Mesendoderm (in vitro differentiated cells): ENCODE results near the gene GPC1.

Source experiments
- DNase-seq: peaks from one replicate; pipeline ENCODE4 v3.0.0; 2013
- H2AK5ac ChIP-seq: 2 replicates; pipeline ENCODE4 v1.6.1; 2013; ENCODE audit warnings: low read length, inconsistent platforms
- H2BK120ac ChIP-seq: 2 replicates; pipeline ENCODE4 v1.6.1; 2013; ENCODE audit warnings: low read depth, mild to moderate bottlenecking, low read length, moderate library complexity, mixed read lengths
- H2BK15ac ChIP-seq: replicated peaks from 2 replicates; pipeline ENCODE4 v1.6.1; 2013; ENCODE audit warnings: low read depth, mild to moderate bottlenecking, moderate library complexity
- H2BK5ac ChIP-seq: 2 replicates; pipeline ENCODE4 v1.6.1; 2013; ENCODE audit warnings: low read length, inconsistent platforms
- H3K18ac ChIP-seq: 2 replicates; pipeline ENCODE4 v1.6.1; 2013; ENCODE audit warnings: mild to moderate bottlenecking, low read length, mixed read lengths
- H3K23ac ChIP-seq: one replicate; pipeline ENCODE4 v1.6.1; 2013; ENCODE audit warnings: low read length
- H3K27ac ChIP-seq: 2 replicates; pipeline ENCODE4 v1.5.1; 2013; ENCODE audit warnings: low read depth, mild to moderate bottlenecking, inconsistent platforms, low read length, moderate library complexity
- H3K27me3 ChIP-seq: 2 replicates; pipeline ENCODE4 v1.6.1; 2013; ENCODE audit warnings: low read length, control low read depth, mild to moderate bottlenecking, inconsistent platforms; ENCODE audit not compliant: insufficient read depth, poor library complexity
- H3K36me3 ChIP-seq: 2 replicates; pipeline ENCODE4 v1.6.1; 2013; ENCODE audit warnings: low read length, inconsistent platforms; ENCODE audit not compliant: control insufficient read depth, insufficient read depth
- H3K4ac ChIP-seq: one replicate; pipeline ENCODE4 v1.6.1; 2013; ENCODE audit warnings: low read depth, mild to moderate bottlenecking, low read length, moderate library complexity
- H3K4me1 ChIP-seq: 2 replicates; pipeline ENCODE4 v1.6.1; 2013; ENCODE audit warnings: low read depth, low read length, inconsistent platforms; ENCODE audit not compliant: control insufficient read depth
- H3K4me2 ChIP-seq: 2 replicates; pipeline ENCODE4 v1.6.1; 2013; ENCODE audit warnings: low read length
- H3K4me3 ChIP-seq: 2 replicates; pipeline ENCODE4 v1.5.1; 2013; ENCODE audit warnings: mild to moderate bottlenecking, low read length
- H3K56ac ChIP-seq: one replicate; pipeline ENCODE4 v1.6.1; 2013; ENCODE audit warnings: low read length
- H3K79me1 ChIP-seq: 2 replicates; pipeline ENCODE4 v1.6.1; 2013; ENCODE audit warnings: low read length, inconsistent platforms
- H3K79me2 ChIP-seq: 2 replicates; pipeline ENCODE4 v1.6.1; 2013; ENCODE audit warnings: mild to moderate bottlenecking, low read length; ENCODE audit not compliant: control insufficient read depth, insufficient read depth
- H3K9ac ChIP-seq: 2 replicates; pipeline ENCODE4 v1.6.1; 2013; ENCODE audit warnings: low read length, inconsistent platforms
- H4K5ac ChIP-seq: one replicate; pipeline ENCODE4 v1.6.1; 2013; ENCODE audit warnings: low read length
- H4K8ac ChIP-seq: one replicate; pipeline ENCODE4 v1.6.1; 2013; ENCODE audit warnings: low read depth, mild to moderate bottlenecking, control low read depth, low read length, moderate library complexity
- WGBS: extraction: QIAGEN DNeasy Blood & Tissue Kit; methylation state at CpG from one replicate; pipeline ENCODE4 v1.1.7; 2013; ENCODE audit warnings: low lambda C conversion rate, missing lambda C conversion rate; ENCODE audit not compliant: insufficient coverage; ENCODE audit errors: extremely low coverage; 5-methylcytosine and 5-hydroxymethylcytosine counted together

The GPC1 gene

DNA sequence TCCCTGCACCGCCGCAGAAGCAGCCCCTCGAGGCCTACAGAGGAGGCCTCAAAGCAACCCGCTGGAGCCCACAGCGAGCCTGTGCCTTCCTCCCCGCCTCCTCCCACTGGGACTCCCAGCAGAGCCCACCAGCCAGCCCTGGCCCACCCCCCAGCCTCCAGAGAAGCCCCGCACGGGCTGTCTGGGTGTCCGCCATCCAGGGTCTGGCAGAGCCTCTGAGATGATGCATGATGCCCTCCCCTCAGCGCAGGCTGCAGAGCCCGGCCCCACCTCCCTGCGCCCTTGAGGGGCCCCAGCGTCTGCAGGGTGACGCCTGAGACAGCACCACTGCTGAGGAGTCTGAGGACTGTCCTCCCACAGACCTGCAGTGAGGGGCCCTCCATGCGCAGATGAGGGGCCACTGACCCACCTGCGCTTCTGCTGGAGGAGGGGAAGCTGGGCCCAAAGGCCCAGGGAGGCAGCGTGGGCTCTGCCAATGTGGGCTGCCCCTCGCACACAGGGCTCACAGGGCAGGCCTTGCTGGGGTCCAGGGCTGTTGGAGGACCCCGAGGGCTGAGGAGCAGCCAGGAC is 31.2 kb downstream of the GPC1 start:
- no peak overlapping the region for H2AK5ac ChIP-seq
- H3K4ac ChIP-seq = no peak overlapping the region
- no peak overlapping the region for H3K4me3 ChIP-seq
- no peaks in the 10 kb centered on the region for H3K4me1 ChIP-seq
- no peak overlapping the region for H2BK5ac ChIP-seq
- H4K5ac ChIP-seq = no peak overlapping the region
- no peak for DNase-seq
- no peak overlapping the region for H3K23ac ChIP-seq
- H3K56ac ChIP-seq = no peak overlapping the region
- H2BK120ac ChIP-seq = no peak overlapping the region
- H3K18ac ChIP-seq = no peak overlapping the region
- H3K27me3 ChIP-seq = no peaks in the 10 kb centered on the region
- no peak overlapping the region for H3K4me2 ChIP-seq
- H4K8ac ChIP-seq = no peak overlapping the region
- H3K27ac ChIP-seq = no peak overlapping the region
- H3K79me2 ChIP-seq = no peaks in the 10 kb centered on the region
- H3K9ac ChIP-seq = no peak overlapping the region
- no CpG with 5 or more reads among the region's 19 CpGs for WGBS
- no peak overlapping the region for H2BK15ac ChIP-seq
- no peaks in the 10 kb centered on the region for H3K79me1 ChIP-seq
- no peaks in the 10 kb centered on the region for H3K36me3 ChIP-seq

DNA sequence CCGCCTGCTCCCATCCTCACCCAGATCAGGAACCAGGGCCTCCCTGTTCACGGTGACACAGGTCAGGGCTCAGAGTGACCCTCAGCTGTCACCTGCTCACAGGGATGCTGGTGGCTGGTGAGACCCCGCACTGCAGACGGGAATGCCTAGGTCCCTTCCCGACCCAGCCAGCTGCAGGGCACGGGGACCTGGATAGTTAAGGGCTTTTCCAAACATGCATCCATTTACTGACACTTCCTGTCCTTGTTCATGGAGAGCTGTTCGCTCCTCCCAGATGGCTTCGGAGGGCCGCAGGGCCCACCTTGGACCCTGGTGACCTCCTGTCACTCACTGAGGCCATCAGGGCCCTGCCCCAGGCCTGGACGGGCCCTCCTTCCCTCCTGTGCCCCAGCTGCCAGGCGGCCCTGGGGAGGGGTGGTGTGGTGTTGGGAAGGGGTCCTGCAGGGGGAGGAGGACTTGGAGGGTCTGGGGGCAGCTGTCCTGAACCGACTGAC is 31.7 kb downstream of the GPC1 start:
- Histone ChIP-seq H3K4me3 (no peak overlapping the region), H3K4ac (no peak overlapping the region), H2AK5ac (no peak overlapping the region), H3K27ac (no peak overlapping the region), H3K36me3 (no peaks in the 10 kb centered on the region), H2BK15ac (no peak overlapping the region), H3K56ac (no peak overlapping the region), H3K79me2 (no peaks in the 10 kb centered on the region), H2BK120ac (no peak overlapping the region), H4K8ac (no peak overlapping the region), H3K9ac (no peak overlapping the region), H3K4me1 (no peaks in the 10 kb centered on the region), H4K5ac (no peak overlapping the region), H3K27me3 (no peaks in the 10 kb centered on the region), H3K4me2 (no peak overlapping the region), H2BK5ac (no peak overlapping the region), H3K23ac (no peak overlapping the region), H3K79me1 (no peaks in the 10 kb centered on the region), H3K18ac (no peak overlapping the region)
- no CpG with 5 or more reads among the region's 12 CpGs for WGBS
- no peak for DNase-seq

DNA sequence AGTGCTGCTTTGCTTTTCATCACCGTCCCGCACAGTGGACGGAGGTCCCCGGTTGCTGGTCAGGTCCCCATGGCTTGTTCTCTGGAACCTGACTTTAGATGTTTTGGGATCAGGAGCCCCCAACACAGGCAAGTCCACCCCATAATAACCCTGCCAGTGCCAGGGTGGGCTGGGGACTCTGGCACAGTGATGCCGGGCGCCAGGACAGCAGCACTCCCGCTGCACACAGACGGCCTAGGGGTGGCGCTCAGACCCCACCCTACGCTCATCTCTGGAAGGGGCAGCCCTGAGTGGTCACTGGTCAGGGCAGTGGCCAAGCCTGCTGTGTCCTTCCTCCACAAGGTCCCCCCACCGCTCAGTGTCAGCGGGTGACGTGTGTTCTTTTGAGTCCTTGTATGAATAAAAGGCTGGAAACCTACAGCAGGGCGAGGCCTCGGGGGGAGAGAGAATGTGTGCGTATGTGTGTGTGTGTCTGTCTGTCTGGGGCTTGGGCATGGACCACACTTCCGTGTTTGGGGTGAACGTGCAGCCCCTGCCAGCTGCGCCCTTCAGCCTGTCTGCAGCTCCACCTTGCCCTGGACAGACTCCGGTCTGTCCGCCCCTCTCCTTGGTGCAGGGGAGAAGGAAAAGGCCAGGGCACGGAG is 32.3 kb downstream of the GPC1 start:
- Histone ChIP-seq H3K4me1 (no peaks in the 10 kb centered on the region), H3K56ac (no peak overlapping the region), H2BK120ac (no peak overlapping the region), H3K36me3 (no peaks in the 10 kb centered on the region), H3K9ac (no peak overlapping the region), H3K79me2 (no peaks in the 10 kb centered on the region), H4K5ac (no peak overlapping the region), H4K8ac (no peak overlapping the region), H3K4ac (no peak overlapping the region), H3K23ac (no peak overlapping the region), H2AK5ac (no peak overlapping the region), H3K4me2 (no peak overlapping the region), H2BK5ac (no peak overlapping the region), H3K27me3 (no peaks in the 10 kb centered on the region), H3K79me1 (no peaks in the 10 kb centered on the region), H3K18ac (no peak overlapping the region), H3K4me3 (no peak overlapping the region), H2BK15ac (no peak overlapping the region), H3K27ac (no peak overlapping the region)
- no CpG with 5 or more reads among the region's 22 CpGs for WGBS
- no peak for DNase-seq

- Histone ChIP-seq H3K56ac (no peak overlapping the region), H3K4me3 (no peak overlapping the region), H2BK120ac (no peak overlapping the region), H2BK5ac (no peak overlapping the region), H3K79me2 (no peaks in the 10 kb centered on the region), H3K27ac (no peak overlapping the region), H3K27me3 (no peaks in the 10 kb centered on the region), H3K9ac (no peak overlapping the region), H3K4me2 (no peak overlapping the region), H4K8ac (no peak overlapping the region), H4K5ac (no peak overlapping the region), H3K23ac (no peak overlapping the region), H3K18ac (no peak overlapping the region), H3K79me1 (no peaks in the 10 kb centered on the region), H3K36me3 (no peaks in the 10 kb centered on the region), H3K4me1 (no peaks in the 10 kb centered on the region), H2BK15ac (no peak overlapping the region), H3K4ac (no peak overlapping the region), H2AK5ac (no peak overlapping the region)
- WGBS = no CpG with 5 or more reads among the region's 20 CpGs
- no peak for DNase-seq
Measured at GRCh38 chr2:240468303-240469238, 33.1 kb downstream of the GPC1 start.

- H3K4ac ChIP-seq = no peak overlapping the region
- no peak overlapping the region for H4K8ac ChIP-seq
- H3K23ac ChIP-seq = no peak overlapping the region
- H4K5ac ChIP-seq = no peak overlapping the region
- H3K4me1 ChIP-seq = no peaks in the 10 kb centered on the region
- no peak overlapping the region for H2BK5ac ChIP-seq
- WGBS = no CpG with 5 or more reads among the region's 10 CpGs
- no peak overlapping the region for H3K18ac ChIP-seq
- no peak overlapping the region for H3K27ac ChIP-seq
- H2AK5ac ChIP-seq = no peak overlapping the region
- no peak overlapping the region for H2BK120ac ChIP-seq
- no peak overlapping the region for H3K9ac ChIP-seq
- H3K56ac ChIP-seq = no peak overlapping the region
- H2BK15ac ChIP-seq = no peak overlapping the region
- no peaks in the 10 kb centered on the region for H3K36me3 ChIP-seq
- no peaks in the 10 kb centered on the region for H3K27me3 ChIP-seq
- no peak overlapping the region for H3K4me3 ChIP-seq
- no peak overlapping the region for H3K4me2 ChIP-seq
- no peaks in the 10 kb centered on the region for H3K79me1 ChIP-seq
- no peaks in the 10 kb centered on the region for H3K79me2 ChIP-seq
- no peak for DNase-seq
Measured at GRCh38 chr2:240469239-240469636, 33.8 kb downstream of the GPC1 start.
